Loucy (cell line): ENCODE data around the gene PAX2.

Source experiments
- H2AFZ ChIP-seq: fragments of 200-600 bp; sonication (generic); 2 replicates; pipeline ENCODE4 v1.6.0; 2016; ENCODE audit warnings: antibody characterized with exemption, mild to moderate bottlenecking, low read length, moderate library complexity
- H3F3A ChIP-seq: fragments of 200-600 bp; 2 replicates; pipeline ENCODE4 v1.6.0; 2016; ENCODE audit warnings: antibody characterized with exemption, low read depth, mild to moderate bottlenecking
- H3K27me3 ChIP-seq: fragments of 200-600 bp; sonication (generic); 2 replicates; pipeline ENCODE4 v1.6.1; 2014; ENCODE audit warnings: low read length, mild to moderate bottlenecking; ENCODE audit not compliant: insufficient read depth, poor library complexity, severe bottlenecking
- H3K36me3 ChIP-seq: fragments of 200-600 bp; sonication (generic); 2 replicates; pipeline ENCODE4 v1.6.1; 2016; ENCODE audit warnings: low read length; ENCODE audit not compliant: insufficient read depth
- H3K4me1 ChIP-seq: fragments of 200-600 bp; sonication (generic); 2 replicates; pipeline ENCODE4 v1.5.1; 2014; ENCODE audit warnings: low read length, mild to moderate bottlenecking; ENCODE audit not compliant: insufficient read depth, poor library complexity, severe bottlenecking
- H3K4me2 ChIP-seq: fragments of 200-600 bp; sonication (generic); 2 replicates; pipeline ENCODE4 v1.6.0; 2014; ENCODE audit warnings: antibody characterized with exemption, low read length, low read depth, mild to moderate bottlenecking; ENCODE audit not compliant: poor library complexity, severe bottlenecking
- H3K4me3 ChIP-seq: fragments of 200-600 bp; sonication (generic); 2 replicates; pipeline ENCODE4 v1.5.1; 2014; ENCODE audit warnings: low read length, mild to moderate bottlenecking, mixed read lengths; ENCODE audit not compliant: poor library complexity, severe bottlenecking
- H3K79me2 ChIP-seq: fragments of 200-600 bp; sonication (generic); 2 replicates; pipeline ENCODE4 v1.6.1; 2014; ENCODE audit warnings: low read length; ENCODE audit not compliant: insufficient read depth
- H3K9ac ChIP-seq: fragments of 200-600 bp; sonication (generic); 2 replicates; pipeline ENCODE4 v1.6.0; 2014; ENCODE audit warnings: mild to moderate bottlenecking, low read depth, low read length, moderate library complexity; ENCODE audit not compliant: poor library complexity, severe bottlenecking
- H3K9me2 ChIP-seq: fragments of 200-600 bp; sonication (generic); replicated peaks from 2 replicates; pipeline ENCODE4 v1.6.1; 2016; ENCODE audit warnings: low read depth, low read length, mixed read lengths
- H3K9me3 ChIP-seq: fragments of 200-600 bp; sonication (generic); 2 replicates; pipeline ENCODE4 v1.6.1; 2014; ENCODE audit warnings: mild to moderate bottlenecking, antibody characterized with exemption, low read length, low read depth; ENCODE audit not compliant: insufficient read depth
- H4K20me1 ChIP-seq: fragments of 200-600 bp; sonication (generic); 2 replicates; pipeline ENCODE4 v1.6.0; 2014; ENCODE audit warnings: antibody characterized with exemption, low read length, mild to moderate bottlenecking; ENCODE audit not compliant: insufficient read depth, poor library complexity, severe bottlenecking
- CTCF ChIP-seq: fragments of 200-600 bp; sonication (generic); conservative IDR thresholded peaks from 2 replicates; pipeline ENCODE4 v1.5.1; 2014; ENCODE audit warnings: mild to moderate bottlenecking, antibody characterized with exemption, low read length
- EZH2phosphoT487 ChIP-seq: fragments of 200-600 bp; IDR thresholded peaks from 2 replicates; pipeline ENCODE4 v1.6.1; 2018; ENCODE audit warnings: antibody characterized with exemption, mild to moderate bottlenecking, moderate library complexity, borderline replicate concordance

PAX2 gene

GRCh38 chr10:100792574-100792973 lies 47.2 kb downstream of the PAX2 start:
- H3K79me2 ChIP-seq: no peaks in the 10 kb centered on the region
- H3K4me1 ChIP-seq: no peaks in the 10 kb centered on the region
- no peak for TF ChIP-seq EZH2phosphoT487
- TF ChIP-seq CTCF: no peak
- H3K4me2 ChIP-seq: no peak overlapping the region
- no peaks in the 10 kb centered on the region for H4K20me1 ChIP-seq
- H3K9ac ChIP-seq: no peak overlapping the region
- no peak overlapping the region for H2AFZ ChIP-seq
- H3K4me3 ChIP-seq: no peak overlapping the region
- H3K36me3 ChIP-seq: peaks cover 13% of the 10 kb centered on the region; the same call in 1 of the 2 replicates
- no peaks in the 10 kb centered on the region for H3K9me2 ChIP-seq
- no peaks in the 10 kb centered on the region for H3K27me3 ChIP-seq
- no peaks in the 10 kb centered on the region for H3F3A ChIP-seq
- H3K9me3 ChIP-seq: no peaks in the 10 kb centered on the region

GRCh38 chr10:100793055-100793454 lies 47.7 kb downstream of the PAX2 start:
- H3K9ac ChIP-seq: no peak overlapping the region
- TF ChIP-seq EZH2phosphoT487 (no peak), CTCF (no peak)
- no peaks in the 10 kb centered on the region for H3K4me1 ChIP-seq
- H3F3A ChIP-seq: no peaks in the 10 kb centered on the region
- H3K9me3 ChIP-seq: no peaks in the 10 kb centered on the region
- H3K9me2 ChIP-seq: no peaks in the 10 kb centered on the region
- H3K27me3 ChIP-seq: no peaks in the 10 kb centered on the region
- peaks cover 13% of the 10 kb centered on the region; the same call in 1 of the 2 replicates for H3K36me3 ChIP-seq
- no peak overlapping the region for H3K4me3 ChIP-seq
- no peaks in the 10 kb centered on the region for H3K79me2 ChIP-seq
- H3K4me2 ChIP-seq: no peak overlapping the region
- no peak overlapping the region for H2AFZ ChIP-seq
- H4K20me1 ChIP-seq: no peaks in the 10 kb centered on the region

GRCh38 chr10:100799881-100800280 lies 54.5 kb downstream of the PAX2 start:
- no peak for TF ChIP-seq EZH2phosphoT487
- no peak for TF ChIP-seq CTCF
- Histone ChIP-seq H3F3A (no peaks in the 10 kb centered on the region), H3K4me1 (no peaks in the 10 kb centered on the region), H3K4me3 (no peak overlapping the region), H3K36me3 (peaks cover 3% of the 10 kb centered on the region; the same call in 1 of the 2 replicates), H4K20me1 (no peaks in the 10 kb centered on the region), H3K9ac (no peak overlapping the region), H3K9me2 (no peaks in the 10 kb centered on the region), H3K79me2 (no peaks in the 10 kb centered on the region), H2AFZ (no peak overlapping the region), H3K4me2 (no peak overlapping the region), H3K27me3 (no peaks in the 10 kb centered on the region), H3K9me3 (no peaks in the 10 kb centered on the region)
